Neutrophil (primary cell): Measurements from ENCODE around the gene ABTB2.

Experiments used
- H3K27ac ChIP-seq: fragments of 200-600 bp; sonication (generic); 2 replicates; pipeline ENCODE4 v1.5.1; 2016; ENCODE audit warnings: mild to moderate bottlenecking, moderate library complexity
- H3K27me3 ChIP-seq: fragments of 200-600 bp; sonication (generic); 2 replicates; pipeline ENCODE4 v1.6.0; 2016; ENCODE audit warnings: mild to moderate bottlenecking
- H3K36me3 ChIP-seq: fragments of 200-600 bp; sonication (generic); 2 replicates; pipeline ENCODE4 v1.5.1; 2017
- H3K4me1 ChIP-seq, 2 experiments: fragments of 200-600 bp in 1 of 2; sonication (generic) in 1 of 2; 1 replicate in 1 of 2; 2 replicates in 1 of 2; pipeline versions ENCODE4 v1.5.1 to v1.6.1; 2013 to 2016; ENCODE audit warnings: low read depth in 1 of 2, low read length in 1 of 2, mild to moderate bottlenecking in 1 of 2, moderate library complexity in 1 of 2; ENCODE audit not compliant: control insufficient read depth in 1 of 2, insufficient read depth in 1 of 2
- H3K4me3 ChIP-seq, 2 experiments: fragments of 200-600 bp in 1 of 2; sonication (generic) in 1 of 2; 1 replicate in 1 of 2; 2 replicates in 1 of 2; pipeline ENCODE4 v1.5.1; 2013 to 2016; ENCODE audit warnings: low read depth in 1 of 2, low read length in 1 of 2, mild to moderate bottlenecking in 1 of 2, moderate library complexity in 1 of 2
- H3K9me3 ChIP-seq: fragments of 200-600 bp; sonication (generic); 2 replicates; pipeline ENCODE4 v1.5.1; 2016
- CTCF ChIP-seq: fragments of 200-600 bp; sonication (generic); IDR thresholded peaks from 2 replicates; pipeline ENCODE4 v1.5.1; 2016; ENCODE audit warnings: antibody characterized with exemption

Gene ABTB2

GRCh38 chr11:34403431-34403830, 45.6 kb upstream of the ABTB2 start:
- no peaks in the 10 kb centered on the region for H3K36me3 ChIP-seq

GRCh38 chr11:34397811-34398210, 40.0 kb upstream of the ABTB2 start:
- Histone ChIP-seq H3K36me3 (no peaks in the 10 kb centered on the region), H3K9me3 (no peaks in the 10 kb centered on the region), H3K27ac (no peak overlapping the region), H3K27me3 (no peaks in the 10 kb centered on the region), H3K4me3 (no peak overlapping the region), H3K4me1 (no peaks in the 10 kb centered on the region)
- no peak for TF ChIP-seq CTCF

More at GRCh38 chr11:34403431-34403830, 45.6 kb upstream of the ABTB2 start:
- TF ChIP-seq CTCF: no peak
- Histone ChIP-seq H3K9me3 (no peaks in the 10 kb centered on the region), H3K27me3 (no peaks in the 10 kb centered on the region), H3K27ac (no peak overlapping the region), H3K4me1 (peaks cover 10% of the 10 kb centered on the region in 2 experiments), H3K4me3 (no peak overlapping the region)

DNA sequence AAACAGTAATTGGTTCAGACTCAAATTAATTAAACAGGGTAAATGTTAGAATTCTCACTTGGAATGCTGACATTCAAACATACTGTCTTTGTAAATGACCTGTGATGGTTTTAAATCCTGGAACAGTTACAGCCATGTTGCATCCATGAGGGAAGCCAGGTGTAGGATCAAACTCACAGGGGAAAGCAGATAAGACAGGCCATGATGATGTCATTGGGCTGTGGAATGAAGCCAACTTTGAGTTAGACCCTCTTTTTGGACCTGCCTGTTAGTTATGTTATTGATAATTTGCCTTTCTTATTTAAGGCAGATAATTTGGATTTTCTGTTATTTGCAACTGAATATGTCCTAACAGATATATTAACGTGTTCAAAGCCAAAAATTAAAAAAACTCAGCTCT, 39.3 kb upstream of the ABTB2 start:
- H3K4me1 ChIP-seq: no peaks in the 10 kb centered on the region
- H3K4me3 ChIP-seq: no peak overlapping the region
- no peaks in the 10 kb centered on the region for H3K27me3 ChIP-seq
- H3K9me3 ChIP-seq: no peaks in the 10 kb centered on the region
- H3K36me3 ChIP-seq: no peaks in the 10 kb centered on the region
- no peak overlapping the region for H3K27ac ChIP-seq
- no peak for TF ChIP-seq CTCF

GRCh38 chr11:34395916-34396550, 38.2 kb upstream of the ABTB2 start:
- H3K27ac ChIP-seq: no peak overlapping the region
- H3K27me3 ChIP-seq: no peaks in the 10 kb centered on the region
- H3K4me1 ChIP-seq: no peaks in the 10 kb centered on the region
- no peaks in the 10 kb centered on the region for H3K9me3 ChIP-seq
- H3K4me3 ChIP-seq: no peak overlapping the region
- no peaks in the 10 kb centered on the region for H3K36me3 ChIP-seq
- TF ChIP-seq CTCF: no peak

GRCh38 chr11:34394771-34395300, 37.0 kb upstream of the ABTB2 start:
- H3K27ac ChIP-seq: no peak overlapping the region
- no peak overlapping the region for H3K4me3 ChIP-seq
- no peaks in the 10 kb centered on the region for H3K4me1 ChIP-seq
- H3K36me3 ChIP-seq: no peaks in the 10 kb centered on the region
- no peak for TF ChIP-seq CTCF
- H3K27me3 ChIP-seq: no peaks in the 10 kb centered on the region
- no peaks in the 10 kb centered on the region for H3K9me3 ChIP-seq
